Measurements from ENCODE around the gene ZSCAN4.
A peak's percentile ranks its signal among the peaks of the same experiment; 100 is the strongest.

Gene ZSCAN4

DNA sequence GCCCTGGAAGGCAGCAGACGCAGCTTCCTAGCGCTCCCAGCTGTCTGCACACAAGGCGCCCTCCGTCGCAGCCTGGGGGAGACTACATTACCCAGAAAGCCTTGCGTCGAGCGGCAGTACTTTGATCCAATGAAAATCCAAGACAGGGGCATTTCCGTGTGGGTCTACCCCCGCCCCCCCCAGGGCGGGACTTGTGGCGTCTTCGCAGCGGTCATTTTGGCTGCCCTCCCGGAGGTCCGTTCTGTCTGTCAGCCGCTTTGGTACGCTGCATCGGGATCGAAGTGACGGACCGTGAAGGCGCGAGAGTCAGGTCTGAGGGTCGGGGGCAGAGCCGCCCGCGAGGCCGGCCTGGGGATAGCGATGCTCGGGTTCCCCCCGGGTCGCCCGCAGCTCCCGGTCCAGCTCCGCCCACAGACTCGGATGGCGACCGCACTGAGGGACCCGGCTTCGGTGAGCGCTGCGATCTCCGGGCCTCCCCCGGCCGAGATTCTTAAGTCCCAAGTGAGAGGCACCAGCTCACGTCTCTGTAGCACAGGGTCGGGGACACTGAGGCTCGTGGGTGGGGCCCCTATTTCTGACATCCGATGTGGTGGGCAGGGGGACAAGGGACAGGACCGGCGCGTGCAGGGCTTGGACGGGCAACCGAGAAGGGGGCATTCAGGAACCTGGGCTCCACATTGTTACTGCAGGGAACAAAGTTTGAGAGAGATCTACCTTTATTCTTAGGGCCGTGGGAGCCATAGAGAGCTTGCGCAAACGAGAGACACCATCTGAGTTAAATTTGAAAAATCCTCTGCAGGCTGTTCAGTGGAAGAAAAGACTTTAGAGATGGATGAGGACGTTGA is 35.5 kb upstream of the ZSCAN4 start, which contains the start of gene ZNF211:
Gene ZNF211, plus strand, starts transcription at position 182 of the 845 bp plus-strand sequence. Its CDS starts 179 bp downstream, at position 361.
- Histone ChIP-seq H3K27ac (ENCODE audit: low read depth, low read length, poor library complexity, severe bottlenecking) (no peak within 1 kb of the TSS), H3K36me3 (ENCODE audit: insufficient read depth, low read length) (peaks cover 37% of the 10 kb centered on the region)

GRCh38 chr19:57633832-57634131 is 35.0 kb upstream of the ZSCAN4 start:
- Histone ChIP-seq H3K79me2 (ENCODE audit: insufficient read depth, low read length) (0 out of 2 replicates have a peak, but pooled peaks cover 5% of the 10 kb centered on the region), H3K4me3 (ENCODE audit: low read depth, low read length, poor library complexity, severe bottlenecking) (peak overlapping the region; percentile 100), H3K27me3 (ENCODE audit: insufficient read depth, low read length) (no peaks in the 10 kb centered on the region), H3K9ac (ENCODE audit: low read length) (peak overlapping the region; percentile 95), H2AFZ (ENCODE audit: low read length) (no peak overlapping the region), H3K9me2 (ENCODE audit: low read depth, low read length) (no peaks in the 10 kb centered on the region), H3F3A (ENCODE audit: insufficient read depth, low read length) (no peaks in the 10 kb centered on the region), H3K4me1 (ENCODE audit: insufficient read depth, low read length, severe bottlenecking) (peaks cover 12% of the 10 kb centered on the region), H3K9me3 (ENCODE audit: low read length) (peaks cover 12% of the 10 kb centered on the region), H3K36me3 (ENCODE audit: insufficient read depth, low read length) (peaks cover 43% of the 10 kb centered on the region), H3K4me2 (ENCODE audit: low read length) (peak overlapping the region; percentile 98), H3K27ac (ENCODE audit: low read depth, low read length, poor library complexity, severe bottlenecking) (no peak overlapping the region), H4K20me1 (ENCODE audit: insufficient read depth, low read length) (no peaks in the 10 kb centered on the region)
- no peak for TF ChIP-seq CTCF (IDR thresholded peaks at IDR 0.05; ENCODE audit: low read length)
- TF ChIP-seq EZH2 (IDR thresholded peaks at IDR 0.05; ENCODE audit: borderline replicate concordance, low read length), result no peak

More for the DNA sequence above, 35.5 kb upstream of the ZSCAN4 start, which contains the start of gene ZNF211:
- TF ChIP-seq EZH2 (IDR thresholded peaks at IDR 0.05; ENCODE audit: borderline replicate concordance, low read length), result no peak
- TF ChIP-seq CTCF (IDR thresholded peaks at IDR 0.05; ENCODE audit: low read length), result no peak
- H3K4me3 ChIP-seq (ENCODE audit: low read depth, low read length, poor library complexity, severe bottlenecking), result peak within 1 kb of the TSS; percentile 100
- peak within 1 kb of the TSS; percentile 39 for H2AFZ ChIP-seq (ENCODE audit: low read length)
- H3K79me2 ChIP-seq (ENCODE audit: insufficient read depth, low read length), result 0 out of 2 replicates have a peak, but pooled peaks cover 5% of the 10 kb centered on the region
- peaks cover 12% of the 10 kb centered on the region for H3K4me1 ChIP-seq (ENCODE audit: insufficient read depth, low read length, severe bottlenecking)
- H3F3A ChIP-seq (ENCODE audit: insufficient read depth, low read length), result no peaks in the 10 kb centered on the region
- H3K9me2 ChIP-seq (ENCODE audit: low read depth, low read length), result no peaks in the 10 kb centered on the region
- no peaks in the 10 kb centered on the region for H4K20me1 ChIP-seq (ENCODE audit: insufficient read depth, low read length)
- H3K9ac ChIP-seq (ENCODE audit: low read length), result peak within 1 kb of the TSS; percentile 95
- H3K9me3 ChIP-seq (ENCODE audit: low read length), result peaks cover 15% of the 10 kb centered on the region
- no peaks in the 10 kb centered on the region for H3K27me3 ChIP-seq (ENCODE audit: insufficient read depth, low read length)
- H3K4me2 ChIP-seq (ENCODE audit: low read length), result peak within 1 kb of the TSS; percentile 98

DNA sequence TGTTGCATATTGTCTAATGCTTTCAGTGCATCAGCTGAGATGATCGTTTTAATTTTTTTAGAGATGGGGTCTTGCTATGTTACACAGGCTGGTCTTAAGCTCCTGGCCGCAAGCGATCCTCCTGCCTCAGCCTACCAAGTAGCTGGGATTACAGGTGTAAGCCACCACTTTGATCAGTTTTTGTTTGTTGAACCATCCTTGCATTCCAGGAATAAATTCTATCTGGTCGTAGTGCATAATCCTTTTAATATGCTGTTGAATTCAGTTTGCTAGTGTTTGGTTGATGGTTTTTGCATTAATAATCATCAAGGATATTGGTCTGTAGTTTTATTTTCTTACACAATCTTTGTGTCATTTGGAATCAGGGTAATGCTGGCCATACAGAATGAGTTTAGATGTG is 31.4 kb upstream of the ZSCAN4 start:
- H3K36me3 ChIP-seq (ENCODE audit: insufficient read depth, low read length), result peaks cover 77% of the 10 kb centered on the region
- TF ChIP-seq CTCF (IDR thresholded peaks at IDR 0.05; ENCODE audit: low read length) (no peak), EZH2 (IDR thresholded peaks at IDR 0.05; ENCODE audit: borderline replicate concordance, low read length) (no peak)

More for the DNA sequence above, 31.4 kb upstream of the ZSCAN4 start:
- H3K9ac ChIP-seq (ENCODE audit: low read length), result no peak overlapping the region
- H3K79me2 ChIP-seq (ENCODE audit: insufficient read depth, low read length), result 0 out of 2 replicates have a peak, but pooled peaks cover 5% of the 10 kb centered on the region
- no peaks in the 10 kb centered on the region for H3K9me2 ChIP-seq (ENCODE audit: low read depth, low read length)
- H3K4me3 ChIP-seq (ENCODE audit: low read depth, low read length, poor library complexity, severe bottlenecking), result no peak overlapping the region
- H3K27me3 ChIP-seq (ENCODE audit: insufficient read depth, low read length), result no peaks in the 10 kb centered on the region
- H3K9me3 ChIP-seq (ENCODE audit: low read length), result peaks cover 38% of the 10 kb centered on the region
- H4K20me1 ChIP-seq (ENCODE audit: insufficient read depth, low read length), result no peaks in the 10 kb centered on the region
- H2AFZ ChIP-seq (ENCODE audit: low read length), result no peak overlapping the region
- no peak overlapping the region for H3K4me2 ChIP-seq (ENCODE audit: low read length)
- peaks cover 12% of the 10 kb centered on the region for H3K4me1 ChIP-seq (ENCODE audit: insufficient read depth, low read length, severe bottlenecking)
- no peaks in the 10 kb centered on the region for H3F3A ChIP-seq (ENCODE audit: insufficient read depth, low read length)
- no peak overlapping the region for H3K27ac ChIP-seq (ENCODE audit: low read depth, low read length, poor library complexity, severe bottlenecking)
